ENCODE measurements around the gene CLIC5. TPM values are rescaled to one million over a fixed set of nuclear protein-coding genes. Genes with fewer than 3 reads are reported as not detected.

Gene CLIC5
- total and polyA plus RNA-seq, 3 donors from 2014 or later, result 2.7 to 17.1 (median 4.8) TPM

DNA sequence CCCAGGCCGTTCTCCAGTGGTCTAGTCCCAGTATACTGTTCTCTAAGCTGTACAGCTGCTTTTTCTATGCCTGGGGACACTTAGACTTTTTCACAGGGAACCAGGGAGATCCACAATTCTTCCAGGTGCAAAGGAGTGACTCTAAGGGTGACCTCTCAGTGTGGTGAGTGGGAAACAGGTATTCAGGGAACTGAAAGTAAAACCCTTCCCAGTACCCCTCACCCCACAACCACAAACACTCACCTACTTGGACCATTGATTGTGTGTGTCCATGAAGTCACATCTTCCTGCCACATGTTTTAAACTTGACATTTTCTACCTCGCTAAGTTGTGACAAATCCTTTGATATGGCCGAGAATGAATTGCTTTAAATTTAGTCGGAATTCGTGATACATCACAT lies 183.6 kb downstream of the CLIC5 start:
- no peak for DNase-seq
- intact Hi-C loops (cut with DNase I; ENCODE audit: low total_unique reads), result no loop called here
- Histone ChIP-seq H3K4me1 (no peaks in the 10 kb centered on the region), H3K4me3 (no peak overlapping the region), H3K27ac (no peak overlapping the region), H3K36me3 (ENCODE audit: low read depth, missing control alignments) (no peaks in the 10 kb centered on the region), H3K9me3 (no peaks in the 10 kb centered on the region), H3K27me3 (no peaks in the 10 kb centered on the region)
- 89 to 93% methylated on average over 5 of the region's 5 CpGs for WGBS, 2 donors
- TF ChIP-seq, protein P1, sequence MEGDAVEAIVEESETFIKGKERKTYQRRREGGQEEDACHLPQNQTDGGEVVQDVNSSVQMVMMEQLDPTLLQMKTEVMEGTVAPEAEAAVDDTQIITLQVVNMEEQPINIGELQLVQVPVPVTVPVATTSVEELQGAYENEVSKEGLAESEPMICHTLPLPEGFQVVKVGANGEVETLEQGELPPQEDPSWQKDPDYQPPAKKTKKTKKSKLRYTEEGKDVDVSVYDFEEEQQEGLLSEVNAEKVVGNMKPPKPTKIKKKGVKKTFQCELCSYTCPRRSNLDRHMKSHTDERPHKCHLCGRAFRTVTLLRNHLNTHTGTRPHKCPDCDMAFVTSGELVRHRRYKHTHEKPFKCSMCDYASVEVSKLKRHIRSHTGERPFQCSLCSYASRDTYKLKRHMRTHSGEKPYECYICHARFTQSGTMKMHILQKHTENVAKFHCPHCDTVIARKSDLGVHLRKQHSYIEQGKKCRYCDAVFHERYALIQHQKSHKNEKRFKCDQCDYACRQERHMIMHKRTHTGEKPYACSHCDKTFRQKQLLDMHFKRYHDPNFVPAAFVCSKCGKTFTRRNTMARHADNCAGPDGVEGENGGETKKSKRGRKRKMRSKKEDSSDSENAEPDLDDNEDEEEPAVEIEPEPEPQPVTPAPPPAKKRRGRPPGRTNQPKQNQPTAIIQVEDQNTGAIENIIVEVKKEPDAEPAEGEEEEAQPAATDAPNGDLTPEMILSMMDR (IDR thresholded peaks at IDR 0.05), result no peak
- TF ChIP-seq POLR2A (IDR thresholded peaks at IDR 0.05), result no peak

Small RNA genes within 50 kb of the gene (small RNA-seq; reads per million reads assigned to genes)
- 0 reads per million in 2 donors for gene RNU6-754P

Other genes with a start within 250 kb of the CLIC5 start
- 10 to 100 TPM; 21.1 to 23.1 TPM for gene ENPP4, start 114.1 kb upstream of the CLIC5 start, total RNA-seq
- gene ENPP4, start 114.1 kb upstream of the CLIC5 start, polyA plus RNA-seq (ENCODE audit: insufficient read depth, low read depth, low replicate concordance), result 13.0 TPM
- gene ENPP5, start 155.1 kb upstream of the CLIC5 start, total RNA-seq, result 100 to 1,000 TPM; 114 to 122 TPM
- gene ENPP5, start 155.1 kb upstream of the CLIC5 start, polyA plus RNA-seq (ENCODE audit: insufficient read depth, low read depth, low replicate concordance), result 72.4 TPM

Measured in testis (tissue), 3 donors.